DND-41 (cell line): ENCODE measurements around the gene MAST4.

Source experiments
- ATAC-seq: fragments of 200-7000 bp; cut with Tn5 transposase; 3 replicates; pipeline ENCODE4 v1.9.1; 2021; ENCODE audit warnings: low read depth; ENCODE audit not compliant: insufficient read depth
- DNase-seq: peaks from one replicate; pipeline ENCODE4 v3.0.0-alpha.2; 2020
- H2AFZ ChIP-seq: 2 replicates; pipeline ENCODE4 v1.6.0; 2012; ENCODE audit warnings: low read depth, low read length
- H3K27ac ChIP-seq: 2 replicates; pipeline ENCODE4 v1.5.1; 2012; ENCODE audit warnings: low read length, inconsistent platforms
- H3K27me3 ChIP-seq: fragments of 200-600 bp; sonication (generic); 2 replicates; pipeline ENCODE4 v1.6.0; 2012; ENCODE audit warnings: low read length, mild to moderate bottlenecking, inconsistent platforms; ENCODE audit not compliant: insufficient read depth, poor library complexity
- H3K36me3 ChIP-seq: 2 replicates; pipeline ENCODE4 v1.5.1; 2012; ENCODE audit warnings: low read length, inconsistent platforms; ENCODE audit not compliant: insufficient read depth
- H3K4me1 ChIP-seq: 2 replicates; pipeline ENCODE4 v1.5.1; 2012; ENCODE audit warnings: mild to moderate bottlenecking, low read length; ENCODE audit not compliant: insufficient read depth
- H3K4me2 ChIP-seq: 2 replicates; pipeline ENCODE4 v1.6.0; 2012; ENCODE audit warnings: mild to moderate bottlenecking, moderate library complexity, low read length, inconsistent platforms; ENCODE audit not compliant: insufficient read depth
- H3K4me3 ChIP-seq, 2 experiments: fragments of 200-600 bp in 1 of 2; shearing (Covaris generic) in 1 of 2; 2 replicates each; pipeline ENCODE4 v1.5.1; 2012 to 2016; ENCODE audit warnings: inconsistent platforms in 2 of 2, low read length in 2 of 2, mild to moderate bottlenecking in 2 of 2, low read depth in 1 of 2, moderate library complexity in 1 of 2
- H3K79me2 ChIP-seq: 2 replicates; pipeline ENCODE4 v1.6.0; 2012; ENCODE audit warnings: low read length, inconsistent platforms; ENCODE audit not compliant: insufficient read depth
- H3K9ac ChIP-seq: 2 replicates; pipeline ENCODE4 v1.6.0; 2012; ENCODE audit warnings: low read depth, mild to moderate bottlenecking, inconsistent platforms, low read length, moderate library complexity
- H3K9me3 ChIP-seq: 2 replicates; pipeline ENCODE4 v1.5.1; 2012; ENCODE audit warnings: low read length, moderate library complexity, mild to moderate bottlenecking, inconsistent platforms; ENCODE audit not compliant: insufficient read depth, severe bottlenecking
- H4K20me1 ChIP-seq: 2 replicates; pipeline ENCODE4 v1.6.0; 2012; ENCODE audit warnings: low read length; ENCODE audit not compliant: insufficient read depth
- CTCF ChIP-seq: IDR thresholded peaks from 2 replicates; pipeline ENCODE4 v1.5.1; 2012; ENCODE audit warnings: borderline replicate concordance, low read length, moderate library complexity, mild to moderate bottlenecking; ENCODE audit not compliant: poor library complexity, severe bottlenecking; ENCODE audit errors: extremely low read depth
- EZH2 ChIP-seq: IDR thresholded peaks from 3 replicates; pipeline ENCODE4 v1.6.1; 2012; ENCODE audit warnings: borderline replicate concordance, low read depth, mild to moderate bottlenecking, moderate library complexity, low read length, inconsistent platforms; ENCODE audit not compliant: severe bottlenecking

Gene MAST4

GRCh38 chr5:66993882-66994281, 397.7 kb downstream of the MAST4 start:
- Histone ChIP-seq H3K79me2 (no peaks in the 10 kb centered on the region), H4K20me1 (no peaks in the 10 kb centered on the region), H3K27me3 (no peaks in the 10 kb centered on the region), H3K4me2 (no peak overlapping the region), H3K4me1 (no peaks in the 10 kb centered on the region), H3K4me3 (no peak overlapping the region), H3K9ac (no peak overlapping the region), H2AFZ (no peak overlapping the region), H3K9me3 (no peaks in the 10 kb centered on the region), H3K27ac (no peak overlapping the region), H3K36me3 (no peaks in the 10 kb centered on the region)
- ATAC-seq (no peak), DNase-seq (no peak)
- TF ChIP-seq CTCF = no peak
- no peak for TF ChIP-seq EZH2

DNA sequence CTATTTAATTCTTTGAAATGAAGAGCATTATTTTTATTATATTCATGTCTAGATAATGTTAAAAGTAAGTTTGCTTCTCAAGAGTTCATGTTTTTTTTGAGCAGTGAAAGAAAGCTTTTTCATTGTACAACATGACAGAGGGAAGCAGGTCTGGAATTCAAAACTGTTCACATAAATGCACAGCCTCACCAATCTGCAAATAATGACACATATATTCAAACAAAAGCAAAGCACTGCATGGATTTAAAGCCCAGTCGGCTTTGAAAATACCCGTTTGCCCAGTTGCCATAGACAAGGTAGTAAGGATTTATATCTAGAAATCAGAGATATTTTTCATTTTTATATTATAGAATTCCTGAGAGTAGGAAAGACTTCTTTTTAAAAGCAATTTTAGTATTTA, 398.6 kb downstream of the MAST4 start:
- no peak overlapping the region for H3K9ac ChIP-seq
- H3K79me2 ChIP-seq = no peaks in the 10 kb centered on the region
- H3K27ac ChIP-seq = no peak overlapping the region
- H4K20me1 ChIP-seq = no peaks in the 10 kb centered on the region
- no peak overlapping the region for H3K4me2 ChIP-seq
- DNase-seq = no peak
- H3K4me3 ChIP-seq = no peak overlapping the region
- H3K9me3 ChIP-seq = no peaks in the 10 kb centered on the region
- no peaks in the 10 kb centered on the region for H3K36me3 ChIP-seq
- H3K4me1 ChIP-seq = no peaks in the 10 kb centered on the region
- ATAC-seq = no peak
- no peak overlapping the region for H2AFZ ChIP-seq
- TF ChIP-seq EZH2 = no peak
- TF ChIP-seq CTCF = no peak
- no peaks in the 10 kb centered on the region for H3K27me3 ChIP-seq

DNA sequence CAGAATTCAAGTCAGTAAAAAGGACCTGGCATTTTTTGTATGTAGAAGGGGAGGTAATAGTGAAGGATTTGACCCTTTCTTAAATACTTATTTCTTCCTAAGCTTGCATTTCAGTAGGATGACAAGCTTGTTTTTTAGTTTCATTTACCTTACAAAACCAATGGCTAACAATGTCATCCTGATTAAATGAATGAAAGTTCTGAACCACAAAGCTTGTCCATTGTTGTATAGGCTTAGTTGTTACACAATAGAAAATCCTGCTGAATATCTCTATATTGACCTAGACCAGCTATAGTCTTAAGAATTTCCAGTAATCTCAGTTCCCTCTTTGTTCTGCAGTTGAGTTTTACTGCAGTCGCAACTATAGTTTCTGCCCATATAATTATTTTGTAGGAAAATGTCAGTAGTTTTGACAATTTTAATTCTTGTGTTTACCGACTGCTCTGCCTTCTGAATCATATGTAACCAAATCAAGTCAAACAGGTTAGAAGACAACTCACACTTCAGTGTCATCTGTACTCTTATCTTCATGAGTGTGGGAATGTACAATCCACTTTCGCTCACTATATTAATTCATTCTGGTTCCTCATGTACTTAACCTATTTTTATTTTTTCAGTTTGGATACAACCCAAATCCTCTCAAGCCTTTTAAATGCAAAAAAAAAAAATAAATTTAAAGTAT, 404.7 kb downstream of the MAST4 start:
- DNase-seq = no peak
- Histone ChIP-seq H3K27ac (no peak overlapping the region), H3K36me3 (no peaks in the 10 kb centered on the region), H3K4me1 (peaks cover 25% of the 10 kb centered on the region), H4K20me1 (no peaks in the 10 kb centered on the region), H3K4me2 (no peak overlapping the region), H3K4me3 (no peak overlapping the region), H2AFZ (no peak overlapping the region), H3K9ac (no peak overlapping the region), H3K79me2 (peaks cover 4% of the 10 kb centered on the region; the same call in 1 of the 2 replicates), H3K27me3 (no peaks in the 10 kb centered on the region), H3K9me3 (no peaks in the 10 kb centered on the region)
- TF ChIP-seq EZH2 (no peak), CTCF (no peak)
- ATAC-seq = no peak
